Mucosa of descending colon (tissue), 3 donors: ENCODE data around the gene ADCY9. TPM values are rescaled to one million over a fixed set of nuclear protein-coding genes. Genes with fewer than 3 reads are reported as not detected.

Experiments used
- ATAC-seq: fragments of 200-7000 bp; cut with Tn5 transposase; one replicate; pipeline ENCODE4 v1.9.1; 2020; ENCODE audit warnings: mild to moderate bottlenecking, moderate library complexity
- DNase-seq, 3 donors: peaks; one replicate each; pipeline ENCODE4 v3.0.0-alpha.2; 2020
- H3K36me3 ChIP-seq: fragments of 200-600 bp; one replicate; pipeline ENCODE4 v1.8.0; 2021; ENCODE audit warnings: low read depth, mild to moderate bottlenecking
- H3K4me1 ChIP-seq: fragments of 200-600 bp; one replicate; pipeline ENCODE4 v1.8.0; 2021; ENCODE audit warnings: low read depth, mild to moderate bottlenecking
- H3K4me3 ChIP-seq: fragments of 200-600 bp; one replicate; pipeline ENCODE4 v1.8.0; 2021; ENCODE audit warnings: mild to moderate bottlenecking
- H3K9me3 ChIP-seq: fragments of 200-600 bp; one replicate; pipeline ENCODE4 v1.8.0; 2021; ENCODE audit warnings: mild to moderate bottlenecking
- intact Hi-C, 2 donors: fragments of 100-400 bp; cut with DNase I in 1 of 2; cut with micrococcal nuclease in 1 of 2; formaldehyde crosslinking; loops; one replicate each; pipeline versions ENCODE4 v1.11.0 to v1.11.1; 2022; cut with DNase I, micrococcal nuclease
- total RNA-seq, 3 donors: library from RNA; stranded (reverse); fragmentation: NEBNext Ultra II Directional in 2 of 3; extraction: Animal tissue kit (Norgen Biotek cat#: 25700) in 2 of 3; gene quantifications; one replicate each; pipeline versions ENCODE4 v1.2.1 to v1.2.4, GENCODE V29; 2021 to 2023
- TF ChIP-seq, protein P1 (sequence below): fragments of 200-600 bp; IDR thresholded peaks from one replicate; pipeline ENCODE4 v1.8.0; 2022; ENCODE audit warnings: antibody characterized with exemption, mild to moderate bottlenecking
- donor health status: DM: no; HTN: no; CAD: no; lungs with moderate emphysema.
- donor health status: DM: no; HTN: no; CAD: no.
- donor health status: DM: no; HTN: yes; CAD: no.

The ADCY9 gene
- total RNA-seq, 3 donors from 2014 or later = 30.0 to 50.8 (median 41.8) TPM

DNA sequence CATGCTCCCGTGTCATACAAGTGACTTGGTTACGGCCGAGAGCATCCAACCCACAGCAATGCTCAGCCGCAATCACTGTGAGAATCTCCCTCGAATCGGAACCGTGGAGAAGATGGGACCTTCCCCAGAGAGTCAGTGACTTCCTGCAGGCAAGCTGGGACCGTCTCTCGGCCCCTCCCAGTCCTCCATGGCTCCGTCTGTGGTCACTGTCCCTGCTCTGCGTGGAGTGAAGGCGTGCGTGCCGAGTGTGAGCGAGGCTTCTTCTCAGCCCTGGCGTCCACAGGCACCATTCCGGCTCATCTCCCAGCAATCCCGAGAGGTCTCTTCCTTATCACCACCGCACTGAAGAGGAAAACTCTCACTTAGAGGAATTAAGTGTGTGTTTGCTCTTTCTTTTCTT, 113.1 kb downstream of the ADCY9 start:
- DNase-seq (no peak), ATAC-seq (no peak)
- H3K4me1 ChIP-seq = peaks cover 4% of the 10 kb centered on the region
- no peak overlapping the region for H3K4me3 ChIP-seq
- no peaks in the 10 kb centered on the region for H3K36me3 ChIP-seq
- H3K9me3 ChIP-seq = no peaks in the 10 kb centered on the region
- TF ChIP-seq, protein P1, sequence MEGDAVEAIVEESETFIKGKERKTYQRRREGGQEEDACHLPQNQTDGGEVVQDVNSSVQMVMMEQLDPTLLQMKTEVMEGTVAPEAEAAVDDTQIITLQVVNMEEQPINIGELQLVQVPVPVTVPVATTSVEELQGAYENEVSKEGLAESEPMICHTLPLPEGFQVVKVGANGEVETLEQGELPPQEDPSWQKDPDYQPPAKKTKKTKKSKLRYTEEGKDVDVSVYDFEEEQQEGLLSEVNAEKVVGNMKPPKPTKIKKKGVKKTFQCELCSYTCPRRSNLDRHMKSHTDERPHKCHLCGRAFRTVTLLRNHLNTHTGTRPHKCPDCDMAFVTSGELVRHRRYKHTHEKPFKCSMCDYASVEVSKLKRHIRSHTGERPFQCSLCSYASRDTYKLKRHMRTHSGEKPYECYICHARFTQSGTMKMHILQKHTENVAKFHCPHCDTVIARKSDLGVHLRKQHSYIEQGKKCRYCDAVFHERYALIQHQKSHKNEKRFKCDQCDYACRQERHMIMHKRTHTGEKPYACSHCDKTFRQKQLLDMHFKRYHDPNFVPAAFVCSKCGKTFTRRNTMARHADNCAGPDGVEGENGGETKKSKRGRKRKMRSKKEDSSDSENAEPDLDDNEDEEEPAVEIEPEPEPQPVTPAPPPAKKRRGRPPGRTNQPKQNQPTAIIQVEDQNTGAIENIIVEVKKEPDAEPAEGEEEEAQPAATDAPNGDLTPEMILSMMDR = no peak
- intact Hi-C loops = no loop called here

DNA sequence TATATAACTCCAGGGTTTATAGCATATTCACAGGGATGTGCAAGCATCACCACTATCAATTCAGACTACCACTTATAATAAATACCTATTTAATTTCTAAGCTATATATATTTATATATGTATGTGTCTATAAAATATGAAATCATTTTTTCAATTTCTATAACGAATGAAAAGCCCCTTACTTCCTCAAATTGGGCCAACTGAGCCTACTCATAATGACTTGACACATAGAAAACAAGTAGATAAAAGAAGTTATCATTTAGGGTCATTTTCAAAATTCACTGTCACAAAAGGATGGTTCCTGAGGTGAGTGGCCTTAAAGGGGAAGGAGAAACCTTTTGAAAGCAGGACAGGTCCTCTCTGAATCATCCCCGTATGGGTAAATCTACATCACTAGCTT, 114.1 kb downstream of the ADCY9 start:
- TF ChIP-seq, protein P1 = no peak
- intact Hi-C loops = no loop called here
- Histone ChIP-seq H3K36me3 (no peaks in the 10 kb centered on the region), H3K4me3 (no peak overlapping the region), H3K9me3 (no peaks in the 10 kb centered on the region), H3K4me1 (peaks cover 4% of the 10 kb centered on the region)
- DNase-seq = no peak
- no peak for ATAC-seq

DNA sequence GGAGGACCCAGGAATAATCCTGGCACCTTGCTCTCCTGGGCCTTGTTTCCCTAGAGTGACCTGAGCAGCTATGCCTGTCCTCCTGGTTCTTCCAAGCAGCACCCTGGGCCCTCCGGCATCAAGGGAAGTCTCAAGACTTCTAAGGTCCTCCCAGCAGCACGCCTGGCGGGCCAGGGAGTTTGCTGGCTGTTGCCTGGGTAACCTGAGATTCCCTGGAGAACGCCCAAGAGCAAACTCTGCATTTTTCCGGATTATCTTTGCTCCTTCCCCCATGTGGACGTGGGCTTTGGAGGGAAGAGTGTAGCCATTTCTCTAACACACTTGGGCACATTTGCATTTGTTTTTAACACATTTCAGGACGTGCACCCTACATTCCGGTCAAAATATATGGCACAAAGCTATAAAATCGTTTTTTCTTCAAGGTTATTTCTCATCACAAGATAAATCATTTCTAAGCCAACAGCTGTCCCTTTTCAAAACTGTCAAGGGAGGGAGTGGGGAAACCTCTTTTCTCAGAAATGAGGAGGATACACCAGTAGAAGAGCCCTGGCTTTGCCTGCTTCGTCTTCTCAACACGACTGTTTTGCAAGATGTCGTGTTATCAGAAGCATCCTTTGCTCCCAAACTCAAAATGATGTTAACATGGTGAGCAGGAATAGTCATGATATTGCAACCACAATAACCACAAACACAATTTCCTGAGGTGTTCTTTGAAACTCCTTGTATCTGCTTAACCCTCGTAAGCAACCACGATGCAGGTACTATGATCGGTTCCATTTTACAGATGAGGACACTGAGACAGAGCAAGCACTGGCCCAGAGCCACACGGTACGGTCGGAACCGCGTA, 116.5 kb downstream of the ADCY9 start:
- ATAC-seq (peak; percentile 20), DNase-seq (peak in 1 of 3 donors; percentile 37)
- H3K9me3 ChIP-seq = no peaks in the 10 kb centered on the region
- H3K4me1 ChIP-seq = no peaks in the 10 kb centered on the region
- intact Hi-C loops = no loop called here
- TF ChIP-seq, protein P1 = no peak
- H3K36me3 ChIP-seq = no peaks in the 10 kb centered on the region
- H3K4me3 ChIP-seq = no peak overlapping the region

DNA sequence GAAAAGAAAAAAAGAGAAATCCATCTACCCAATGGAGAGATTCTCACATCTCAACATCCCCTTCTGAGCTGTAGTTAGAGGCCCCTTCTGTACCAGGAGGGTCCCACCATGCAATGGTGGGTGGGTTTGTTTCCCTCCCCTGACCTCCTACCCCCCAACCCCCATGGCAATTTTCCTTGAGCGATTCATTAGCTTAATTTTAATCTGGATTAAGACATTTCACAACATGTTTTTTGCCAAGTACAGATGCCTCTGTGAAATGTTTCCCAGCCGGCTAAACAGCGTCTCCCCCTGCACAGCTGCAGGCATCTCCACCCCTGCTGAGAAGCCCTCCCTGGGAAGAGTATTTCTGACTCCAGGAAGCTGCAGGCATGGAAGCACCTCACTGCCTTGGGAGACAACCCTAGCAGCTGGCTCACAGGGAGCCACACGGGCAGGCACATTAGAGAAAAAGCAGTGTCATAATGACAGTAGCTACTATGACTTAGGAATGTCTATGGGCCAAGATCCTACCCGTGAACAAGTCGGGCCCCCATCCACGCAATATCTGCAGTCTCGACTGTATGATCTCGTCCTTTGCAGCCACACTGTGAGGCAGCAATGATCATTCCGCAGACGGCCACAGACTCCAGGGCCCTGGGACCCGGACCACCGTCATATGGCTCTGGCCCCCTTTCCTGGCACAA, 117.3 kb downstream of the ADCY9 start:
- no peaks in the 10 kb centered on the region for H3K9me3 ChIP-seq
- intact Hi-C loops = no loop called here
- ATAC-seq (peak; percentile 26), DNase-seq (peak in 1 of 3 donors; percentile 23)
- TF ChIP-seq, protein P1 = no peak
- no peaks in the 10 kb centered on the region for H3K36me3 ChIP-seq
- H3K4me3 ChIP-seq = no peak overlapping the region
- H3K4me1 ChIP-seq = no peaks in the 10 kb centered on the region

DNA sequence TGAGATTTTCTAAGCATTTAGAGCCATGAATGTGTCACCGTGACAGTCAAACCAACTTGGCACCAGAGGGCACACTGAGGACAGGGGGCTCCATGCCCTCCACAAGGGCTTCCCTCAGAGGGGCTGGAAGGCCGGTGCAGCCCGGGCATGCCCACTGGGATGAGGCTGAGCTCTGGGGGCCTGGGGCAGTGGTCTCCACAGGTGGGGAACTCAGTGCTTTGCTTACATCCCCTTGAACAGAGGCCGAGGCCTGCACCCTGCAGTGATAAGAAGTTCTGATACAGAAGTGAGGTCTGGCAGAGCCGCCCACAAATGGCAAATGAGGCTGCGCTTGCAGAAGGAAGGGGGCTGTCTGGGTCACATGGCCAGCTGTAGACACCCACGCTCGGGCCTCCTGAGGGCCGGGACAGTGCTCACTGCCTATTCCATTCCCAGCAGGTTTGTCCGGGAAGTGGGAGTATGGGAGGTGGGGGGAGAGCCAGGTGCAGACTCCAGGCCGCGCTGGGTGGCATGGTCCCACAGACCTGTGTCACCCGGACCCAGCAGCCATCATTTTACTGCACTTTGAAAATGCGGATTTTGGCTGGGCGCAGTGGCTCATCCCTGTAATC, 118.9 kb downstream of the ADCY9 start:
- Histone ChIP-seq H3K4me3 (no peak overlapping the region), H3K9me3 (no peaks in the 10 kb centered on the region), H3K36me3 (no peaks in the 10 kb centered on the region), H3K4me1 (no peaks in the 10 kb centered on the region)
- ATAC-seq (no peak), DNase-seq (no peak)
- intact Hi-C loops = no loop called here
- TF ChIP-seq, protein P1 = no peak
